ENCODE measurements around the gene ELL2. TPM values are rescaled to one million over a fixed set of nuclear protein-coding genes. Genes with fewer than 3 reads are reported as not detected.

ELL2 gene
- total RNA-seq, 1 experiment from 2014 or later, result 27.5 TPM

DNA sequence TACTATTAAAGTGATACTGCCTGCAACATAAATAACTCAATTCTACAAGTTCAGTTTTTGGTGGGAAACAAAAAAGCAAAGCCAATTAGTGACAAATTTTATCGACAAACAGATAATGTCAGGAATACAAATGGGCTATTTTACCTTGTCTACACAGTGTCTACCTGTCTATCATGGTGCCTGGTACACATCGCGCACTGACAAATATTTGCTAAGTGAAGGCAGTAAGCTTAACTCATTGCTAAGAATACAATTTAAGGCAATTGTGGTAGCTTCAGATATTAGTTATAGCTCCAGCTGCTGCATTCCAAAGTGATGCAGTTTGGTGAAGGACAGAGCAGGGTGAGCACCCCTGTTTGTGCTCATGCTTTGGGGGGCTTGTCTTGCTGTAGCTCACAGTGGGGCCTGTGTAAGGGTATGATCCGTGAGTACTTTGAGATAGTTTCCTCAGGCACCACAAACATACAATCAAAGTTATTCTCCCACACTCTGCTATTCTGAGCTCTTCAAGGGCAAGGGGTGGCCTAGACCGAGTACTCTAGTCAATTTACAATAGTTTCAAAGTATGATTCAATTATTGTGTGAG lies 24.7 kb downstream of the ELL2 start:
- Histone ChIP-seq H3K27me3 (ENCODE audit: insufficient read depth, low read length) (no peaks in the 10 kb centered on the region), H2AK5ac (ENCODE audit: insufficient read length, low read length) (no peak overlapping the region), H3K27ac (ENCODE audit: insufficient read length, low read depth, low read length) (no peak overlapping the region), H3K56ac (ENCODE audit: insufficient read length, low read depth, low read length) (no peak overlapping the region), H3K79me2 (ENCODE audit: insufficient read depth, low read length) (no peaks in the 10 kb centered on the region), H4K91ac (ENCODE audit: insufficient read length, low read depth, low read length) (no peak overlapping the region), H3K23ac (ENCODE audit: insufficient read length, low read depth, low read length) (no peak overlapping the region), H3K4me1 (ENCODE audit: insufficient read depth, low read length) (no peaks in the 10 kb centered on the region; the same call in 1 of the 2 replicates), H3K4me2 (ENCODE audit: insufficient read depth, insufficient read length, low read length) (no peak overlapping the region), H3K79me1 (ENCODE audit: insufficient read depth, low read depth, low read length, poor library complexity, severe bottlenecking) (no peaks in the 10 kb centered on the region), H3K14ac (ENCODE audit: insufficient read depth, low read length) (no peak overlapping the region), H3K9me3 (ENCODE audit: control insufficient read depth, low read depth, low read length) (no peaks in the 10 kb centered on the region), H3T11ph (ENCODE audit: low read length) (no peak overlapping the region), H3K4ac (ENCODE audit: low read depth, low read length) (no peak overlapping the region), H2BK5ac (ENCODE audit: insufficient read length, low read length) (no peak overlapping the region), H2BK15ac (ENCODE audit: low read depth, low read length) (no peak overlapping the region), H4K8ac (replicated peaks; ENCODE audit: insufficient read length, low read depth, low read length) (no peak overlapping the region), H2AFZ (ENCODE audit: low read length) (no peak overlapping the region), H4K5ac (ENCODE audit: insufficient read length, low read depth, low read length) (no peak overlapping the region), H3K23me2 (ENCODE audit: insufficient read length, low read depth, low read length, poor library complexity, severe bottlenecking) (no peaks in the 10 kb centered on the region), H3K9ac (ENCODE audit: extremely low read depth, insufficient read length, low read length) (no peak overlapping the region), H2BK12ac (ENCODE audit: insufficient read length, low read depth, low read length) (no peak overlapping the region), H2BK120ac (ENCODE audit: low read depth, low read length, poor library complexity, severe bottlenecking) (no peak overlapping the region), H2BK20ac (ENCODE audit: low read depth, low read length, poor library complexity, severe bottlenecking) (no peak overlapping the region), H3K18ac (ENCODE audit: insufficient read length, low read depth, low read length) (no peak overlapping the region), H4K20me1 (ENCODE audit: control insufficient read depth, insufficient read depth, insufficient read length) (no peaks in the 10 kb centered on the region)
- peaks cover 25 to 28% of the 10 kb centered on the region in 2 experiments for H3K4me1 Mint-ChIP-seq
- no peaks in the 10 kb centered on the region for H3K9me3 Mint-ChIP-seq
- TF ChIP-seq, protein P1, sequence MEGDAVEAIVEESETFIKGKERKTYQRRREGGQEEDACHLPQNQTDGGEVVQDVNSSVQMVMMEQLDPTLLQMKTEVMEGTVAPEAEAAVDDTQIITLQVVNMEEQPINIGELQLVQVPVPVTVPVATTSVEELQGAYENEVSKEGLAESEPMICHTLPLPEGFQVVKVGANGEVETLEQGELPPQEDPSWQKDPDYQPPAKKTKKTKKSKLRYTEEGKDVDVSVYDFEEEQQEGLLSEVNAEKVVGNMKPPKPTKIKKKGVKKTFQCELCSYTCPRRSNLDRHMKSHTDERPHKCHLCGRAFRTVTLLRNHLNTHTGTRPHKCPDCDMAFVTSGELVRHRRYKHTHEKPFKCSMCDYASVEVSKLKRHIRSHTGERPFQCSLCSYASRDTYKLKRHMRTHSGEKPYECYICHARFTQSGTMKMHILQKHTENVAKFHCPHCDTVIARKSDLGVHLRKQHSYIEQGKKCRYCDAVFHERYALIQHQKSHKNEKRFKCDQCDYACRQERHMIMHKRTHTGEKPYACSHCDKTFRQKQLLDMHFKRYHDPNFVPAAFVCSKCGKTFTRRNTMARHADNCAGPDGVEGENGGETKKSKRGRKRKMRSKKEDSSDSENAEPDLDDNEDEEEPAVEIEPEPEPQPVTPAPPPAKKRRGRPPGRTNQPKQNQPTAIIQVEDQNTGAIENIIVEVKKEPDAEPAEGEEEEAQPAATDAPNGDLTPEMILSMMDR (conservative IDR thresholded peaks at IDR 0.05), result no peak
- H3K27me3 Mint-ChIP-seq (ENCODE audit: low read depth), result no peaks in the 10 kb centered on the region
- peaks cover 0 to 3% (median 0%) of the 10 kb centered on the region in 3 experiments; a peak in 1 of 7 replicates for H3K36me3 Mint-ChIP-seq (ENCODE audit: insufficient read depth in 1 of 3, low read depth in 3 of 3)
- no peak for DNase-seq
- H3K4me3 Mint-ChIP-seq, result no peak overlapping the region
- no CpG with 5 or more reads among the region's 5 CpGs for WGBS (ENCODE audit: extremely low coverage, insufficient read length, low lambda C conversion rate)
- peak overlapping the region in 1 of 3 experiments; percentile 31; a peak in 1 of 7 replicates for H3K27ac Mint-ChIP-seq
